Measurements from ENCODE around the gene SMYD3.

DNA sequence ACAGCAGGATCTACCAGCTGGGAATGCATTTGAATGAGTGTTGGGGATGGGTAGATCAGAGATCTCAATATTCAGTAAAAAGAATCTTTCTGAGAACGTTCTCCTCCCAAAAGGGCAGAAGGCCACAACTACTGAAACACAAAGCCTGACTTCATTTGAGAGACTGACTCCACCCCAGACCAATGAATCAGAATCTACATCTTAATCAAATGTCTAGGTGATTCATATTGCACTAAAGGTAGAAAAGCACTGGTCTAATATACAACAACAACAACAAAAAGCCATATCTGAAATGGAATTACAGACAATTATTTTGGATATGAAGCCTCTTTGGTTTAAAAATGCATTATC, 123.9 kb downstream of the SMYD3 start:
- TF ChIP-seq EP300 (IDR thresholded peaks at IDR 0.05) = no peak
- TF ChIP-seq, protein P1, sequence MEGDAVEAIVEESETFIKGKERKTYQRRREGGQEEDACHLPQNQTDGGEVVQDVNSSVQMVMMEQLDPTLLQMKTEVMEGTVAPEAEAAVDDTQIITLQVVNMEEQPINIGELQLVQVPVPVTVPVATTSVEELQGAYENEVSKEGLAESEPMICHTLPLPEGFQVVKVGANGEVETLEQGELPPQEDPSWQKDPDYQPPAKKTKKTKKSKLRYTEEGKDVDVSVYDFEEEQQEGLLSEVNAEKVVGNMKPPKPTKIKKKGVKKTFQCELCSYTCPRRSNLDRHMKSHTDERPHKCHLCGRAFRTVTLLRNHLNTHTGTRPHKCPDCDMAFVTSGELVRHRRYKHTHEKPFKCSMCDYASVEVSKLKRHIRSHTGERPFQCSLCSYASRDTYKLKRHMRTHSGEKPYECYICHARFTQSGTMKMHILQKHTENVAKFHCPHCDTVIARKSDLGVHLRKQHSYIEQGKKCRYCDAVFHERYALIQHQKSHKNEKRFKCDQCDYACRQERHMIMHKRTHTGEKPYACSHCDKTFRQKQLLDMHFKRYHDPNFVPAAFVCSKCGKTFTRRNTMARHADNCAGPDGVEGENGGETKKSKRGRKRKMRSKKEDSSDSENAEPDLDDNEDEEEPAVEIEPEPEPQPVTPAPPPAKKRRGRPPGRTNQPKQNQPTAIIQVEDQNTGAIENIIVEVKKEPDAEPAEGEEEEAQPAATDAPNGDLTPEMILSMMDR (IDR thresholded peaks at IDR 0.05) = no peak

Data from gastroesophageal sphincter (tissue), 3 donors.